Heart left ventricle (tissue), 13 donors: ENCODE data around the gene ST6GALNAC1.

Experiments
- CTCF ChIP-seq, 12 donors: fragments of 200-600 bp; sonication (generic) in 4 of 12; IDR thresholded peaks; one replicate each; pipeline versions ENCODE4 v1.5.0 to v1.8.0; 2018 to 2022; ENCODE audit warnings: antibody characterized with exemption in 12 of 12, mild to moderate bottlenecking in 5 of 12
- POLR2A ChIP-seq, 2 donors: fragments of 450-650 bp; IDR thresholded peaks; one replicate each; pipeline ENCODE4 v1.6.1; 2017; ENCODE audit warnings: antibody characterized with exemption in 2 of 2, mild to moderate bottlenecking in 2 of 2, moderate library complexity in 2 of 2
- donor health status: ischemic (EF 13 %, LVEDD 7.1; RV severe dilation, severe dysfunction).
- donor health status: DM: no; HTN: yes; CAD: no.
- donor health status: DM: no; HTN: no; CAD: no.
- donor health status: ischemic (EF 25% LVEDD 6.9; RV normal size, moderate dysfunction).
- donor health status: ischemic (EF 25% LVEDD 5.7; RV mildly dilated, moderate dysfunction).
- donor health status: ischemic (EF 35%, LVEDD 5.7; RV mildly dilated, moderate dysfunction).
- donor health status: nonischemic (EF 11% LVEDD 7.7; RV severe dilation, severe dysfunction).
- donor health status: DM: yes; HTN: yes; CAD: no.
- donor health status: PGD.
- donor health status: ischemic (EF 29% LVEDD 5.4; RV normal size, mild dysfunction).
- donor health status: nonischemic (EF 23%, LVEDD 6.1; RV moderate dilation, normal function).

- TF ChIP-seq CTCF (IDR thresholded peaks at IDR 0.05) = no peak
- TF ChIP-seq POLR2A (IDR thresholded peaks at IDR 0.05) = no peak
These were observed 48.9 kb downstream of the ST6GALNAC1 start for GRCh38 chr17:76594690-76595089.
